GM19395 (cell line): ENCODE measurements around the gene SEC22B.
"Not testable (repeated sequence)": the region's sequence is repeated elsewhere in the genome, so short reads cannot be mapped to it uniquely, and the experiment has no call there.

Experiments
- ATAC-seq: cut with Tn5 transposase; IDR thresholded peaks from one replicate; pipeline ENCODE4 v1.9.1; 2021; ENCODE audit warnings: mild to moderate bottlenecking, moderate library complexity; ENCODE audit not compliant: unreplicated experiment

The SEC22B gene

GRCh38 chr1:120176092-120176855 is at the start of gene SEC22B:
SEC22B (minus strand) TSS chr1:120176520; CDS start chr1:120176381, 139 bp downstream.
- ATAC-seq, result peak; percentile 96

DNA sequence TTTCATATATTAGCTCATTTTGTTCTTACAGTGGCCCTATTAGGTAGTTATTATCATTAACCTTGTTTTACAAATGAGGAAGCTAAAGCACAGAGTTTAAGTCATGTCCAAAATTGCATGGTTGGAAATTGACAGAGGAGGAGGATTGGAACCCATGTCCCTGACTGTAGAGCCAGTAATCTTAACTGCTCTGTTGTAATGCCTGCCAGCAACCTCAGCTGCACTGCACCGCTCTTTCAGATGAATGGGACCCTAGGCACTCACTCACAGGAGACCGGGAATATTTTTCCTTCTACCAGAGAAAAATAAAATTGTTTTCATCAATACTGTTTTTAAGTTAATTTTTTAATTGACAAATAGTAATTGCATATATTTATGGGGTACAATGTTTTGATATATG is 41.6 kb upstream of the SEC22B start:
- not testable (repeated sequence) for ATAC-seq

DNA sequence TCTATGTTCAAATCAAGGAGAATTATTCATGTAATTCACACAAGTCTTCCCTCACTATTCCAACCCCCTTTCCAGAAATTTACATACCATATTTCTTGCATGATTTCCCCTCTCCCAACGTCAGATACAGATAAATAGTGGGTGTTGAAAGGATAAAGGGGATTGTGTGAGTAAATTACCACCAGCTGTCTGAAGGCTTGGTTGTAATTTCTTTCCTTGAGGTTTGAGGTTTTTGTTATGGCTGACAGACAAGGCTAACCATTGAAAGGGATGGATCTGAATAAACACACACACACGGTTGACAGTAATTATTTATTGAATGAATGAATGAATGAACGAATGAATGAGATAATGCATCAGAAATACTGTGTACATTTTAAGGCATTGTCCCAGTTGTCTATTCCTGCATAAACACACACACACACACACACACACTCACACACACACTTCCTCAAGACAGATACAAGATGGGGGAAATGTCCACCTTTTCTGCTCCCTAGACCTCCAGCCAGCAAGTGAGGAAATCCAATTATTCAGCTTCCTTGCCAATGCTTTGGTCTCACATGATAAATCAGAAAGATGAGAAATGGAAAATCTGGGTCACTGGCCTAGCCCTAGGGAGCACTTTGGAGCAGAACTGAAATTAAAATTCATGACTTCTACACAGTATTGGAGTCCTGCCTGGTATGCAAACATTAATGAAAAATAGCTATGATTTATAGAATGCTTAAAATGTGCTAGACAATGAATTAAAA is 41.0 kb upstream of the SEC22B start:
- not testable (repeated sequence) for ATAC-seq

- not testable (repeated sequence) for ATAC-seq
Observed at GRCh38 chr1:120213606-120214005, 37.3 kb upstream of the SEC22B start.

DNA sequence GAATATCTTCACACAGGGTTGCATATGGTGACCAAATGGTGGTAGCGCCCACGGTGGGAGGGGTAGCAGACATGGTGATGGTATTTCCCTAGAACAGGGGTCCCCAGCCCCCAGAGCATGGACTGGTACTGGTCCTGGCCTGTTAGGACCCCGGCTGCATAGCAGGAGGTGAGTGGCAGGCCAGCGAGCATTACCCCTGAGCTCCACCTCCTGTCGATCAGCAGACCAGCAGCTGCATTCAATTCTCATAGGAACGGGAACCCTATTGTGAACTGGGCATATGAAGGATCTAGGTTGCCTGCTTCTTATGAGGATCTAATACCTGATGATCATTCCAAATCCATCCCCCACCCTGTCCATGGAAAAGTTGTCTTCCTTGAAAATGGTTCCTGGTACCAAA is 34.4 kb upstream of the SEC22B start:
- ATAC-seq, result not testable (repeated sequence)

- not testable (repeated sequence) for ATAC-seq
Observed at GRCh38 chr1:120196863-120197775, 20.8 kb upstream of the SEC22B start.

DNA sequence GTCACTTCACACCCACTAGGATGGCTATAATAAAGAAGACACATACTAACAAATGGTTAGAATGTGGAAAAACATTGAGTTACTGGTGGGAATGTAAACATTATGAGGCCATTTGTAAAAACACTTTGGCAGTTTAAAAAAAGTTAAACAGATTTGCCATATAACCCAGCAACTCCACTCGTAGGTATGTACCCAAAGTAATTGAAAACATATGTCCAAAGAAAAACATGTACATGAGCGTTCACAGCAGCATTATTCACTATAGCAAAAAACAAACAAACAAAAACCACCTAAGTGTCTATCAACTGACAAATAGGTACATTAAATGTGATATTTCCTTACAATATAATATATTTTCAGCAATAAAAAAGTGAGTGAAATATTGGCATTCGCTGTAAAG is 12.3 kb upstream of the SEC22B start:
- ATAC-seq, result not testable (repeated sequence)

GRCh38 chr1:120182176-120182707 is 5.9 kb upstream of the SEC22B start:
- ATAC-seq, result not testable (repeated sequence)

DNA sequence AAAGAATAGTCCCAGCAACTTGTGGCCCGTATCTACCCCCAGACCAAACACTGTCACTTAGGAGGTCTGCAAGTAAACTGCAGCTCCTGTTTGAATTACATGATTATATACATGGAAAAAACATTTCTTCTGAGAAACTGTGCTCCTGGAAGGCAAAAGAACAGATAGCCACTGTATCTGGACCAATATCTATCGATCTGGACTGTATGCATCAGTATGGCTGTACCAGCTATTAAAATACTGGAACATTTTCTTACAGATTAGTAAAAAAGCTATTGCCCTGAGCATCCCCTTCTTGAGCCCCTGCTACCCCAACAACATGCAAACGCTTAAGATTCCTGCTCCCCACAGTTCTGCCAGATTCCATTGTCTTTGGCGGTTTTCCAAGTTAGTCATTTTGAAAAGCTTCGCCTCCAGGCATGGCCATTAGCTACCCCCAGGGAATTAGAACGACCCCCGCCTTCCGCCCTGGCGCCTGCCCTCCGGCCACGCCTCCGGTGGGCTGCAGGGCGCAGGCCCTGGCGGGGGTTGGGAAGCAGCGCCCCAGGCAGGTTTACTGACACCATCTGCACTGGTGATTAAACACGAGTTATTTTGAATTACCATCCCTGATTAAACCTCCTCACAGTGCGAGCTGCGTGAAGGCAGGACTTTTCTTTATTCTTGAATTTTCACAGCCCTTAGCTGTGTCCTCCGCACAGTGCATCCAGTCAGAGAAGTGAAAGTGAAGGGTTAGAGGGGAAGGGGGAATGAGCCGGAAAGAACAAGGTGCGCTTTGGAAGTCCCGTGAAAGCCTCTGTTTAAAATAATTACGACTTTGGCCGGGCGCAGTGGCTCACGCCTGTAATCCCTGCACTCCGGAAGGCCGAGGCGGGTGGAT is 3.7 kb upstream of the SEC22B start:
- not testable (repeated sequence) for ATAC-seq

GRCh38 chr1:120178799-120179756 is 2.8 kb upstream of the SEC22B start:
- ATAC-seq, result no peak

DNA sequence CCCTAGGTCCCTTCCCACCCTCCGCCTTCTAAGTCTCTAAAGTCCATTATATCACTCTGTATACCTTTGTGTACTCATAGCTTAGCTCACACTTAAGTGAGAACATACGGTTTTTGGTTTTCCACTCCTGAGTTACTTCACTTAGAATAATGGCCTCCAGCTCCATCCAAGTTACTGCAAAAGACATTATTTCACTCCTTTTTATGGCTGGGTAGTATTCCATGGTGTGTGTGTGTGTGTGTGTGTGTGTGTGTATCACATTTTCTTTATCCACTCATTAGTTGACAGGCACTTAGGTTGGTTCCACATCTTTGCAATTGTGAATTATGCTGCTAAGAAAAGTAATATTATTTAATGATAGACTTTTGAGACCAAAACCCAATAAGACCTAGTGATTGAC is 1.7 kb upstream of the SEC22B start:
- ATAC-seq, result not testable (repeated sequence)

DNA sequence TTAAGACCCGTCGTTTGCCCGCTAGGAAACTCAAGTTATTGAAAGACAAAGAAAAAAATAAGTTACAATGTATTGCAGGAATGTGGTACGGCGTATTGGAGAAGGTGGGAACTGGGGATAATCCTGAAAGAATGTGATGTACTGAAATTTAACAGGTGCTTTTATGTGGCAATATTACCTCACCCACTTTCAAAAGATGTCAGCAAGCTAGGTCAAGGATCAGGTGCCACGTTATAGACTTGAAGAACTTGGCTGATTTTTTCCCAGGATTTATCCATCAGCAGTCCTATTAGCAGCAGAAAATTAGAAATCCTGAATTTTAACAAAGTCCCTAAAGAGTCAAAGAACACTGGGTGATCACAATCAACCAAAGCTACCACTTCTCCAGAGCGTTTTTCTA is 632 bp downstream of the SEC22B start:
- ATAC-seq, result not testable (repeated sequence)

DNA sequence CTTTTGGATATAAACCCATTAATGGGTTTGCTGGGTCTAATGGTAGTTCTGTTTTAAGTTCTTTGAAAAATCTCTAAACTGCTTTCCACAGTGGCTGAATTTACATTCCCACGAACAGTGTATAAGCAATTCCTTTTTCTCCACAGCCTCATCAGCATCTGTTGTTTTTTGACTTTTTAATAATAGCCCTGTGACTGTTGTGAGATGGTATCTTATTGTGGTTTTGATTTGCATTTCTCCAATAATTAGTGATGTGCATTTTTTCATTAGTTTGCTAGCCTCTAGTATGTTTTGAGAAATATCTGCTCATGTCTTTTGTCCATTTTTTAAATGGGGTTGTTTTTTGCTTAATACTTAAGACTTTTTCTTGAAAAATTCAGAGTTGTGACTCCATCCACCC is 11.6 kb downstream of the SEC22B start:
- not testable (repeated sequence) for ATAC-seq

- ATAC-seq, result not testable (repeated sequence)
Observed at GRCh38 chr1:120162015-120162414, 14.3 kb downstream of the SEC22B start.

GRCh38 chr1:120158495-120158894 is 17.8 kb downstream of the SEC22B start:
- not testable (repeated sequence) for ATAC-seq

- not testable (repeated sequence) for ATAC-seq
Observed at GRCh38 chr1:120158086-120158485, 18.2 kb downstream of the SEC22B start.

DNA sequence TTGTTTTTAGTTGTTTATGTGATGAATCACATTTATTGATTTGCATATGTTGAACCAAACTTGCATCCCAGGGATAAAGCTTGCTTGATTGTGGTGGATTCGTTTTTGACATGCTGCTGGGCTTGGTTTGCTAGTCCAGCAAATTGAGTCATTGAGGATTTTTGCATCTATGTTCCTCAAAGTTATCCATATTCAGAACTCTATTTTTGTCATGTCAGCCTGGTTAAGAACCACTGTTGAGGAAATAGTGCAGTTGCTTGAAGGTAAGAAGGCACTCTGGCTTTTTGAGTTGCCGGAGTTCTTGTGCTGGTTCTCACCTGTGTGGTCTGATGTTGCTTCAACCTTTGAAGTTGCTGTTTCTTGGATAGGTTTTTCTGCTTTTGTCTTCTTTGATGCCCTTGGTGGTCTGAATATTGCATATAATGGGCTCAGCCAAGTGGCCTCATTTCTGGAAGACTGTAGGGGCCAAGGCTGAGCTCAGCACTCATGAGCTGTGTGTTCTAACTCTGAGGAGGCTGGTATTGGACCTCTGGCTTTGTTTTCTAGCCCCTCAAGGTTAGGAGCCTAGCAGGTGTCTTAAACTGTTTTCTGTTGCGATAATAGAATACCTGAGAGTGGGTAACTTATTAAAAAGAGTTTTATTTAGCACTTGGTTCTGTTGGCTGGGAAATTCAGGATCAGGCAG is 26.0 kb downstream of the SEC22B start:
- not testable (repeated sequence) for ATAC-seq
